HepG2 (cell line): ENCODE measurements around the gene CDK13. TPM values are rescaled to one million over a fixed set of nuclear protein-coding genes. Genes with fewer than 3 reads are reported as not detected.

Experiments used
- AFF4 ChIP-seq: sonication (generic); formaldehyde crosslinking; IDR thresholded peaks from 2 replicates; pipeline ENCODE4 v1.4.0; 2020; ENCODE audit warnings: missing genetic modification reagents
- ARID2 ChIP-seq: sonication (generic); formaldehyde crosslinking; IDR thresholded peaks from 2 replicates; pipeline ENCODE4 v1.8.1; 2022; ENCODE audit warnings: mild to moderate bottlenecking, missing genetic modification reagents, borderline replicate concordance
- ATRX ChIP-seq: sonication (generic); formaldehyde crosslinking; IDR thresholded peaks from 2 replicates; pipeline ENCODE4 v1.4.0; 2020; ENCODE audit warnings: missing genetic modification reagents, borderline replicate concordance
- DNMT3B ChIP-seq: conservative IDR thresholded peaks from 2 replicates; pipeline ENCODE4 v1.6.1; 2016; ENCODE audit warnings: missing biosample characterization, control low read depth
- FOXM1 ChIP-seq: sonication (generic); formaldehyde crosslinking; IDR thresholded peaks from 2 replicates; pipeline ENCODE4 v1.5.0; 2020; ENCODE audit warnings: missing genetic modification reagents
- HMG20A ChIP-seq: IDR thresholded peaks from 2 replicates; pipeline ENCODE4 v1.6.1; 2016; ENCODE audit warnings: borderline replicate concordance
- MLLT10 ChIP-seq: sonication (generic); formaldehyde crosslinking; IDR thresholded peaks from 2 replicates; pipeline ENCODE4 v1.4.0; 2020; ENCODE audit warnings: missing genetic modification reagents
- SPEN ChIP-seq: sonication (generic); formaldehyde crosslinking; IDR thresholded peaks from 2 replicates; pipeline ENCODE4 v1.5.1; 2020; ENCODE audit warnings: low read depth, mild to moderate bottlenecking, missing genetic modification reagents
- THAP8 ChIP-seq: sonication (generic); formaldehyde crosslinking; IDR thresholded peaks from 2 replicates; pipeline ENCODE4 v1.5.1; 2020; ENCODE audit warnings: missing genetic modification reagents, mild to moderate bottlenecking, borderline replicate concordance
- TRAFD1 ChIP-seq: sonication (generic); formaldehyde crosslinking; IDR thresholded peaks from 2 replicates; pipeline ENCODE4 v1.5.1; 2020; ENCODE audit warnings: missing genetic modification reagents, mild to moderate bottlenecking, borderline replicate concordance
- TSC22D2 ChIP-seq: sonication (generic); formaldehyde crosslinking; IDR thresholded peaks from 2 replicates; pipeline ENCODE4 v1.5.1; 2020; ENCODE audit warnings: missing genetic modification reagents, mild to moderate bottlenecking, borderline replicate concordance
- U2AF1 ChIP-seq: fragments of 200-400 bp; formaldehyde crosslinking; optimal IDR thresholded peaks from 2 replicates; pipeline ENCODE3; 2017; ENCODE audit warnings: mild to moderate bottlenecking, low read depth, low read length
- ZBTB26 ChIP-seq: IDR thresholded peaks from 2 replicates; pipeline ENCODE4 v1.6.1; 2016; ENCODE audit warnings: missing compliant biosample characterization, missing genetic modification reagents, borderline replicate concordance
- ZFP36 ChIP-seq: fragments of 150-350 bp; IDR thresholded peaks from 2 replicates; pipeline ENCODE4 v1.6.1; 2018; ENCODE audit warnings: borderline replicate concordance, low read length, low read depth; ENCODE audit not compliant: partially characterized antibody
- ZMAT5 ChIP-seq: sonication (generic); formaldehyde crosslinking; IDR thresholded peaks from 2 replicates; pipeline ENCODE4 v1.5.0; 2020; ENCODE audit warnings: mild to moderate bottlenecking, low read depth, missing genetic modification reagents, borderline replicate concordance
- ZMYM2 ChIP-seq: sonication (generic); formaldehyde crosslinking; IDR thresholded peaks from 2 replicates; pipeline ENCODE4 v1.8.0; 2022; ENCODE audit warnings: mild to moderate bottlenecking, missing genetic modification reagents
- ZNF121 ChIP-seq: sonication (generic); formaldehyde crosslinking; IDR thresholded peaks from 2 replicates; pipeline ENCODE4 v1.5.0; 2020; ENCODE audit warnings: mild to moderate bottlenecking, missing genetic modification reagents
- ZNF124 ChIP-seq: sonication (generic); formaldehyde crosslinking; IDR thresholded peaks from 2 replicates; pipeline ENCODE4 v1.4.0; 2020; ENCODE audit warnings: missing genetic modification reagents
- ZNF30 ChIP-seq: sonication (generic); formaldehyde crosslinking; IDR thresholded peaks from 2 replicates; pipeline ENCODE4 v1.5.0; 2020; ENCODE audit warnings: mild to moderate bottlenecking, missing genetic modification reagents
- ZNF768 ChIP-seq: sonication (generic); formaldehyde crosslinking; IDR thresholded peaks from 2 replicates; pipeline ENCODE4 v1.4.0; 2020; ENCODE audit warnings: missing genetic modification reagents
- polyA plus RNA-seq, 8 experiments: library from polyadenylated mRNA; depleted of rRNA in 3 of 8; stranded (reverse) in 7 of 8; unstranded in 1 of 8; fragments of >200 nt; fragmentation: Illumina TruSeq in 4 of 8; extraction: Trizol in 4 of 8; gene quantifications; 2 replicates each; pipeline versions ENCODE4 v1.2.1 to v1.2.3, GENCODE V29; 2011 to 2016; ENCODE audit warnings: low read depth in 4 of 8, missing spikeins in 1 of 8, mixed read lengths in 1 of 8; ENCODE audit not compliant: insufficient read depth in 1 of 8
- total RNA-seq, 5 experiments: library from RNA; depleted of rRNA; stranded (reverse); fragments of >200 nt; fragmentation: Illumina TruSeq; extraction: Trizol; gene quantifications; 2 replicates each; pipeline ENCODE4 v1.2.3, GENCODE V29; 2016; ENCODE audit warnings: low read depth in 1 of 5

The CDK13 gene
- total and polyA plus RNA-seq, 2 of the 13 experiments (the other 11 are each of a cell fraction or from before 2014, with no cell fraction given), result 21.0 to 40.9 TPM

GRCh38 chr7:39951226-39952194 is 1.5 kb downstream of the CDK13 start (continued):
- TF ChIP-seq AFF4 (0 out of 2 replicates have a peak, but pooled peaks have one; percentile 19), TRAFD1 (CRISPR knock-in tag) (no peak), ZNF124 (CRISPR knock-in tag) (peak; percentile 20; the same call in 1 of the 2 replicates), FOXM1 (CRISPR knock-in tag) (no peak), SPEN (CRISPR knock-in tag) (peak; percentile 22; the same call in 1 of the 2 replicates), ZNF121 (no peak; the same call in 1 of the 2 replicates), ARID2 (no peak), ZNF30 (no peak), ZNF768 (CRISPR knock-in tag) (peak; percentile 37; the same call in 1 of the 2 replicates), DNMT3B (no peak), TSC22D2 (CRISPR knock-in tag) (no peak), ZMAT5 (CRISPR knock-in tag) (no peak), U2AF1 (no peak), ATRX (no peak), HMG20A (no peak), ZMYM2 (no peak), MLLT10 (CRISPR knock-in tag) (peak; percentile 26), ZBTB26 (CRISPR knock-in tag) (no peak), ZFP36 (no peak), THAP8 (peak; percentile 68; the same call in 1 of the 2 replicates)
